IMR-90 (cell line): Measurements from ENCODE around the gene RYR1. TPM values are rescaled to one million over a fixed set of nuclear protein-coding genes. Genes with fewer than 3 reads are reported as not detected.

Source experiments
- ATAC-seq: fragments of 200-7000 bp; cut with Tn5 transposase; 2 replicates; pipeline ENCODE4 v1.9.1; 2020; ENCODE audit warnings: low read depth, mild to moderate bottlenecking, moderate library complexity
- BruUV-seq: library from RNA; stranded (reverse); fragments of 400-500 nt; replicated peaks from 2 replicates; lab custom pipeline; 2021; lab: Mats Ljungman, UMichigan
- CTCF ChIA-PET: fragments of 300-600 bp; formaldehyde crosslinking; extraction: SDS; loops from one replicate; lab custom pipeline; 2021; ENCODE audit warnings: antibody characterized with exemption; lab: Yijun Ruan, JAX
- POLR2A ChIA-PET: fragments of 300-600 bp; sonication (Branson Sonifier 250); formaldehyde crosslinking; loops from one replicate; lab custom pipeline; 2022; ENCODE audit warnings: antibody characterized with exemption; ENCODE audit not compliant: unreplicated experiment; lab: Charles Lee
- DNase-seq: peaks from one replicate; pipeline ENCODE4 v3.0.0; 2013
- H2AFZ ChIP-seq: replicated peaks from 2 replicates; pipeline ENCODE3; 2013; ENCODE audit warnings: low read length, mild to moderate bottlenecking; ENCODE audit not compliant: poor library complexity
- H2AK5ac ChIP-seq: 2 replicates; pipeline ENCODE4 v1.6.1; 2013; ENCODE audit warnings: low read depth, low read length, inconsistent platforms
- H2AK9ac ChIP-seq: replicated peaks from 2 replicates; pipeline ENCODE3; 2013; ENCODE audit warnings: mild to moderate bottlenecking, low read depth, low read length, moderate library complexity; ENCODE audit not compliant: poor library complexity
- H2BK120ac ChIP-seq: 2 replicates; pipeline ENCODE4 v1.6.1; 2013; ENCODE audit warnings: low read depth, low read length, inconsistent platforms
- H2BK15ac ChIP-seq: 3 replicates; pipeline ENCODE4 v1.6.1; 2013; ENCODE audit warnings: low read depth, low read length, inconsistent platforms
- H2BK20ac ChIP-seq: 2 replicates; pipeline ENCODE4 v1.6.1; 2013; ENCODE audit warnings: low read depth, mild to moderate bottlenecking, inconsistent platforms, low read length, moderate library complexity
- H2BK5ac ChIP-seq: 2 replicates; pipeline ENCODE4 v1.6.1; 2013; ENCODE audit warnings: mild to moderate bottlenecking, low read depth, low read length, inconsistent platforms; ENCODE audit not compliant: poor library complexity, severe bottlenecking
- H3K14ac ChIP-seq: replicated peaks from 2 replicates; pipeline ENCODE4 v1.6.1; 2013; ENCODE audit warnings: low read depth, low read length, inconsistent platforms
- H3K18ac ChIP-seq: 2 replicates; pipeline ENCODE4 v1.6.1; 2013; ENCODE audit warnings: low read depth, low read length, control low read depth
- H3K23ac ChIP-seq: 2 replicates; pipeline ENCODE4 v1.6.1; 2013; ENCODE audit warnings: low read depth, low read length, inconsistent platforms
- H3K27ac ChIP-seq: 2 replicates; pipeline ENCODE4 v1.5.1; 2013; ENCODE audit warnings: mild to moderate bottlenecking, control low read depth, low read length; ENCODE audit not compliant: insufficient read depth
- H3K27me3 ChIP-seq: 2 replicates; pipeline ENCODE4 v1.6.1; 2013; ENCODE audit warnings: low read length; ENCODE audit not compliant: control insufficient read depth, insufficient read depth
- H3K36me3 ChIP-seq: 2 replicates; pipeline ENCODE4 v1.6.1; 2013; ENCODE audit warnings: low read length, mixed read lengths; ENCODE audit not compliant: control insufficient read depth, insufficient read depth
- H3K4ac ChIP-seq: 2 replicates; pipeline ENCODE4 v1.6.1; 2013; ENCODE audit warnings: low read depth, low read length, inconsistent platforms
- H3K4me1 ChIP-seq: 2 replicates; pipeline ENCODE4 v1.6.1; 2013; ENCODE audit warnings: low read length, mixed read lengths; ENCODE audit not compliant: control insufficient read depth, insufficient read depth
- H3K4me2 ChIP-seq: 2 replicates; pipeline ENCODE4 v1.6.1; 2013; ENCODE audit warnings: low read depth, mild to moderate bottlenecking, control low read depth, low read length, moderate library complexity
- H3K4me3 ChIP-seq: 2 replicates; pipeline ENCODE4 v1.5.1; 2013; ENCODE audit warnings: low read depth, mild to moderate bottlenecking, control low read depth, low read length, moderate library complexity; ENCODE audit not compliant: insufficient read depth
- H3K56ac ChIP-seq: 2 replicates; pipeline ENCODE4 v1.6.1; 2013; ENCODE audit warnings: low read length, inconsistent platforms; ENCODE audit not compliant: insufficient read depth; ENCODE audit errors: extremely low read depth
- H3K79me1 ChIP-seq, 2 experiments: 2 replicates each; pipeline ENCODE4 v1.6.1; 2013; ENCODE audit warnings: low read length in 2 of 2, inconsistent platforms in 1 of 2, low read depth in 1 of 2
- H3K9ac ChIP-seq: 2 replicates; pipeline ENCODE4 v1.6.1; 2013; ENCODE audit warnings: low read depth, low read length, control low read depth
- H3K9me1 ChIP-seq: 2 replicates; pipeline ENCODE4 v1.6.1; 2013; ENCODE audit warnings: low read length, inconsistent platforms; ENCODE audit not compliant: insufficient read depth
- H3K9me3 ChIP-seq: 2 replicates; pipeline ENCODE4 v1.6.1; 2013; ENCODE audit warnings: low read length; ENCODE audit not compliant: control insufficient read depth, insufficient read depth
- H4K20me1 ChIP-seq: 2 replicates; pipeline ENCODE4 v1.6.1; 2013; ENCODE audit warnings: low read length, inconsistent platforms; ENCODE audit not compliant: insufficient read depth
- H4K5ac ChIP-seq: 2 replicates; pipeline ENCODE4 v1.6.1; 2013; ENCODE audit warnings: mild to moderate bottlenecking, low read depth, low read length, control low read depth
- H4K8ac ChIP-seq, 2 experiments: 2 replicates each; pipeline ENCODE4 v1.6.1; 2013; ENCODE audit warnings: low read depth in 2 of 2, low read length in 2 of 2, control low read depth in 1 of 2, inconsistent platforms in 1 of 2
- H4K91ac ChIP-seq: 2 replicates; pipeline ENCODE4 v1.6.1; 2013; ENCODE audit warnings: low read depth, low read length, inconsistent platforms; ENCODE audit not compliant: insufficient read depth
- BHLHE40 ChIP-seq: fragments of 150-350 bp; IDR thresholded peaks from 2 replicates; pipeline ENCODE4 v1.6.1; 2016; ENCODE audit warnings: mild to moderate bottlenecking, low read depth, low read length
- CEBPB ChIP-seq: IDR thresholded peaks from 2 replicates; pipeline ENCODE4 v1.6.1; 2012; ENCODE audit warnings: low read depth, low read length, improper control_type of control experiment
- CHD1 ChIP-seq: IDR thresholded peaks from 2 replicates; pipeline ENCODE4 v1.6.1; 2012; ENCODE audit warnings: low read depth, low read length, improper control_type of control experiment
- FOS ChIP-seq: fragments of 150-350 bp; IDR thresholded peaks from 2 replicates; pipeline ENCODE4 v1.6.1; 2016; ENCODE audit warnings: low read depth, low read length
- MAFK ChIP-seq: IDR thresholded peaks from 2 replicates; pipeline ENCODE4 v1.6.1; 2012; ENCODE audit warnings: low read depth, low read length, improper control_type of control experiment
- MAZ ChIP-seq: IDR thresholded peaks from 2 replicates; pipeline ENCODE4 v1.6.1; 2012; ENCODE audit warnings: low read depth, mild to moderate bottlenecking, low read length, improper control_type of control experiment, moderate library complexity, borderline replicate concordance
- MXI1 ChIP-seq: IDR thresholded peaks from 2 replicates; pipeline ENCODE4 v1.6.1; 2012; ENCODE audit warnings: low read depth, mild to moderate bottlenecking, low read length, moderate library complexity, borderline replicate concordance
- NFE2L2 ChIP-seq: fragments of 150-350 bp; IDR thresholded peaks from 2 replicates; pipeline ENCODE4 v1.6.1; 2016; ENCODE audit warnings: low read depth, mild to moderate bottlenecking, low read length
- POLR2A ChIP-seq: IDR thresholded peaks from 2 replicates; pipeline ENCODE4 v1.6.1; 2012; ENCODE audit warnings: mild to moderate bottlenecking, low read depth, low read length
- RAD21 ChIP-seq: IDR thresholded peaks from 2 replicates; pipeline ENCODE4 v1.6.1; 2012; ENCODE audit warnings: low read length, improper control_type of control experiment
- RCOR1 ChIP-seq: IDR thresholded peaks from 2 replicates; pipeline ENCODE4 v1.6.1; 2012; ENCODE audit warnings: mild to moderate bottlenecking, low read length, improper control_type of control experiment; ENCODE audit not compliant: insufficient replicate concordance
- RFX5 ChIP-seq: IDR thresholded peaks from 2 replicates; pipeline ENCODE4 v1.8.0; 2012; ENCODE audit warnings: low read depth, mild to moderate bottlenecking, low read length, moderate library complexity
- SMC3 ChIP-seq: fragments of 150-350 bp; IDR thresholded peaks from 2 replicates; pipeline ENCODE4 v1.6.1; 2016; ENCODE audit warnings: low read depth, mild to moderate bottlenecking, antibody characterized with exemption, low read length, moderate library complexity
- WGBS, 2 experiments: methylation state at CpG; one replicate each; pipeline versions ENCODE4 v1.1.5 to v1.1.7; 2013; ENCODE audit warnings: missing lambda C conversion rate in 2 of 2; ENCODE audit not compliant: insufficient read length in 1 of 2; ENCODE audit errors: extremely low coverage in 2 of 2; 5-methylcytosine and 5-hydroxymethylcytosine counted together
- dilution Hi-C: fragments of 300-500 bp; cut with HindIII; formaldehyde crosslinking; loops from one replicate; pipeline ENCODE4 v1.14.3; 2018; ENCODE audit warnings: low sequenced_read_pairs; ENCODE audit not compliant: unreplicated experiment
- in situ Hi-C: fragments of 300-500 bp; cut with MboI; formaldehyde crosslinking; loops from 3 replicates; pipeline ENCODE4 v1.14.3; 2019; ENCODE audit warnings: low sequenced_read_pairs, inconsistent platforms, mixed read lengths
- intact Hi-C: fragments of 100-400 bp; cut with micrococcal nuclease; formaldehyde crosslinking; loops from 2 replicates; pipeline ENCODE4 v1.10.0; 2022
- polyA plus RNA-seq, 3 experiments: library from polyadenylated mRNA; depleted of rRNA; stranded (reverse); fragments of >200 nt; gene quantifications; 2 replicates each; pipeline ENCODE4 v1.2.3, GENCODE V29; 2012; ENCODE audit warnings: low replicate concordance in 1 of 3
- total RNA-seq: library from RNA; depleted of rRNA; stranded (reverse); fragments of >200 nt; gene quantifications from 2 replicates; pipeline ENCODE4 v1.2.3, GENCODE V29; 2012
- TF ChIP-seq, protein P1 (sequence below): conservative IDR thresholded peaks from 2 replicates; pipeline ENCODE4 v1.5.1; 2012; ENCODE audit warnings: mild to moderate bottlenecking, low read depth, low read length, improper control_type of control experiment
- TF ChIP-seq, protein P2 (sequence below): fragments of 150-350 bp; IDR thresholded peaks from 2 replicates; pipeline ENCODE4 v1.6.1; 2016; ENCODE audit warnings: low read depth, mild to moderate bottlenecking, low read length, moderate library complexity, borderline replicate concordance
- TF ChIP-seq, protein P3 (sequence below): fragments of 150-350 bp; IDR thresholded peaks from 2 replicates; pipeline ENCODE4 v1.6.1; 2017; ENCODE audit warnings: mild to moderate bottlenecking, antibody characterized with exemption, low read length, low read depth

Gene RYR1
- total and polyA plus RNA-seq, 2 of the 4 experiments (the other 2 are of a cell fraction), result not detected

DNA sequence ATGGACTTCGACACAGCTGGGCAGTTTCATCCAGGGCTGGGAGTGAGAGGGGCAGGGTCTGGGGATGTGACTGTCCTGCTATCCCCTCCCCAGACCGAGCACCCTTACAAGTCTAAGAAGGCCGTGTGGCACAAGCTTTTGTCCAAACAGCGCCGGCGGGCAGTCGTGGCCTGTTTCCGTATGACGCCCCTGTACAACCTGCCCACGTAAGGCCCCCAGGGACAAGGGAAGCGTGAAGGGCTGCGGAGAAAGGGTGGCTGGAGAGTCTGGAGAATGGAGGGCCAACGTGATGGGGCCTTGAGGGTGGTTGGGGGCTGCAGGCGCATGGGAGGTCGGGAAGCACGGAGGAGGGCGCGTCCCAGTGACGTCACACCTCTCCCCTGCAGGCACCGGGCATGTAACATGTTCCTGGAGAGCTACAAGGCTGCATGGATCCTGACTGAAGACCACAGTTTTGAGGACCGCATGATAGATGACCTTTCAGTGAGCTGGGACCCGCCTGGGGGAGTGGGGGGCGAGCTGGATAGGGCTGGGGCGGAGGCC is 94.8 kb downstream of the RYR1 start:
- Histone ChIP-seq H3K27ac (no peak overlapping the region), H3K9ac (no peak overlapping the region), H3K36me3 (no peaks in the 10 kb centered on the region), H4K5ac (no peak overlapping the region), H2BK20ac (no peak overlapping the region), H3K4me1 (no peaks in the 10 kb centered on the region), H2BK15ac (no peak overlapping the region), H3K9me1 (no peaks in the 10 kb centered on the region), H3K27me3 (peaks cover 6% of the 10 kb centered on the region), H4K8ac (no peak overlapping the region), H3K4me3 (no peak overlapping the region), H3K14ac (no peak overlapping the region), H2BK120ac (no peak overlapping the region), H2AK9ac (no peak overlapping the region), H2AK5ac (no peak overlapping the region), H4K91ac (no peak overlapping the region), H3K4me2 (no peak overlapping the region), H3K56ac (no peak overlapping the region), H3K18ac (no peak overlapping the region), H3K4ac (no peak overlapping the region), H2AFZ (peak overlapping the region; percentile 56), H2BK5ac (no peak overlapping the region), H3K79me1 (no peaks in the 10 kb centered on the region), H3K23ac (no peak overlapping the region), H4K20me1 (no peaks in the 10 kb centered on the region), H3K9me3 (no peaks in the 10 kb centered on the region)
- TF ChIP-seq FOS (no peak), CEBPB (no peak), RCOR1 (no peak), POLR2A (no peak), MAFK (no peak), CHD1 (no peak), MXI1 (no peak), RAD21 (no peak), SMC3 (no peak), RFX5 (no peak), NFE2L2 (no peak), MAZ (no peak), BHLHE40 (no peak)
- TF ChIP-seq, protein P1, sequence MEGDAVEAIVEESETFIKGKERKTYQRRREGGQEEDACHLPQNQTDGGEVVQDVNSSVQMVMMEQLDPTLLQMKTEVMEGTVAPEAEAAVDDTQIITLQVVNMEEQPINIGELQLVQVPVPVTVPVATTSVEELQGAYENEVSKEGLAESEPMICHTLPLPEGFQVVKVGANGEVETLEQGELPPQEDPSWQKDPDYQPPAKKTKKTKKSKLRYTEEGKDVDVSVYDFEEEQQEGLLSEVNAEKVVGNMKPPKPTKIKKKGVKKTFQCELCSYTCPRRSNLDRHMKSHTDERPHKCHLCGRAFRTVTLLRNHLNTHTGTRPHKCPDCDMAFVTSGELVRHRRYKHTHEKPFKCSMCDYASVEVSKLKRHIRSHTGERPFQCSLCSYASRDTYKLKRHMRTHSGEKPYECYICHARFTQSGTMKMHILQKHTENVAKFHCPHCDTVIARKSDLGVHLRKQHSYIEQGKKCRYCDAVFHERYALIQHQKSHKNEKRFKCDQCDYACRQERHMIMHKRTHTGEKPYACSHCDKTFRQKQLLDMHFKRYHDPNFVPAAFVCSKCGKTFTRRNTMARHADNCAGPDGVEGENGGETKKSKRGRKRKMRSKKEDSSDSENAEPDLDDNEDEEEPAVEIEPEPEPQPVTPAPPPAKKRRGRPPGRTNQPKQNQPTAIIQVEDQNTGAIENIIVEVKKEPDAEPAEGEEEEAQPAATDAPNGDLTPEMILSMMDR, result no peak
- TF ChIP-seq, protein P2, sequence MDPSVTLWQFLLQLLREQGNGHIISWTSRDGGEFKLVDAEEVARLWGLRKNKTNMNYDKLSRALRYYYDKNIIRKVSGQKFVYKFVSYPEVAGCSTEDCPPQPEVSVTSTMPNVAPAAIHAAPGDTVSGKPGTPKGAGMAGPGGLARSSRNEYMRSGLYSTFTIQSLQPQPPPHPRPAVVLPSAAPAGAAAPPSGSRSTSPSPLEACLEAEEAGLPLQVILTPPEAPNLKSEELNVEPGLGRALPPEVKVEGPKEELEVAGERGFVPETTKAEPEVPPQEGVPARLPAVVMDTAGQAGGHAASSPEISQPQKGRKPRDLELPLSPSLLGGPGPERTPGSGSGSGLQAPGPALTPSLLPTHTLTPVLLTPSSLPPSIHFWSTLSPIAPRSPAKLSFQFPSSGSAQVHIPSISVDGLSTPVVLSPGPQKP, result no peak
- TF ChIP-seq, protein P3, sequence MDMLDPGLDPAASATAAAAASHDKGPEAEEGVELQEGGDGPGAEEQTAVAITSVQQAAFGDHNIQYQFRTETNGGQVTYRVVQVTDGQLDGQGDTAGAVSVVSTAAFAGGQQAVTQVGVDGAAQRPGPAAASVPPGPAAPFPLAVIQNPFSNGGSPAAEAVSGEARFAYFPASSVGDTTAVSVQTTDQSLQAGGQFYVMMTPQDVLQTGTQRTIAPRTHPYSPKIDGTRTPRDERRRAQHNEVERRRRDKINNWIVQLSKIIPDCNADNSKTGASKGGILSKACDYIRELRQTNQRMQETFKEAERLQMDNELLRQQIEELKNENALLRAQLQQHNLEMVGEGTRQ, result no peak
- 53% methylated on average over 20 of the region's 24 CpGs; no CpG with 5 or more reads in 1 of the 2 experiments for WGBS, 2 experiments
- in situ Hi-C loops, result no loop called here
- intact Hi-C loops, result no loop called here
- DNase-seq, result no peak
- ChIA-PET CTCF (no interaction called here), POLR2A (no interaction called here)
- dilution Hi-C loops, result no loop called here
- no TSS peak for BruUV-seq
- ATAC-seq, result no peak
